Ovary (tissue), 9 donors: ENCODE measurements around the gene FLYWCH2. TPM values are rescaled to one million over a fixed set of nuclear protein-coding genes. Genes with fewer than 3 reads are reported as not detected.

Experiments used
- DNase-seq, 5 donors: peaks; one replicate each; pipeline ENCODE4 v3.0.0-alpha.2; 2019 to 2020
- H3K27ac ChIP-seq, 2 donors: fragments of 200-600 bp; one replicate each; pipeline versions ENCODE4 v1.5.1 to v1.8.0; 2019 to 2022
- H3K27me3 ChIP-seq: fragments of 200-600 bp; one replicate; pipeline ENCODE4 v1.8.0; 2022
- H3K36me3 ChIP-seq: fragments of 200-600 bp; sonication (generic); one replicate; pipeline ENCODE4 v1.5.1; 2019
- H3K4me1 ChIP-seq: one replicate; pipeline ENCODE4 v1.8.1; 2013; ENCODE audit warnings: mild to moderate bottlenecking, moderate library complexity; ENCODE audit not compliant: insufficient read depth
- H3K4me3 ChIP-seq: fragments of 200-600 bp; sonication (generic); one replicate; pipeline ENCODE4 v1.5.1; 2017
- H3K9me3 ChIP-seq, 2 donors: fragments of 200-600 bp in 1 of 2; sonication (generic) in 1 of 2; one replicate each; pipeline versions ENCODE4 v1.5.1 to v1.8.1; 2013 to 2019; ENCODE audit warnings: mild to moderate bottlenecking in 1 of 2, moderate library complexity in 1 of 2
- EP300 ChIP-seq: sonication (generic); formaldehyde crosslinking; IDR thresholded peaks from one replicate; pipeline ENCODE4 v1.6.1; 2017; ENCODE audit warnings: antibody characterized with exemption
- POLR2A ChIP-seq: fragments of 450-650 bp; IDR thresholded peaks from one replicate; pipeline ENCODE4 v1.6.1; 2017; ENCODE audit warnings: antibody characterized with exemption, mild to moderate bottlenecking, moderate library complexity
- WGBS, 3 donors: extraction: QIAGEN DNeasy Blood & Tissue Kit in 1 of 3; methylation state at CpG; one replicate each; pipeline versions ENCODE4 v1.1.5 to v1.1.7; 2013 to 2017; 5-methylcytosine and 5-hydroxymethylcytosine counted together
- intact Hi-C, 4 donors: fragments of 100-400 bp; cut with DNase I; formaldehyde crosslinking; loops; one replicate each; pipeline versions ENCODE4 v1.11.0 to v1.15.1; 2022 to 2023
- polyA plus RNA-seq, 2 donors: library from polyadenylated mRNA; stranded (reverse); fragments of 200-250 nt in 1 of 2; fragments of 350-450 nt in 1 of 2; fragmentation: Illumina TruSeq in 1 of 2; extraction: RNeasy Lipid Tissue Mini Kit (QIAGEN cat#74804) in 1 of 2; gene quantifications; one replicate each; pipeline ENCODE4 v1.2.3, GENCODE V29; 2013 to 2014
- total RNA-seq, 7 donors: library from RNA; depleted of rRNA in 2 of 7; stranded (reverse); fragments of >200 nt in 2 of 7; fragmentation: NEBNext Ultra II Directional in 3 of 7; extraction: Animal tissue kit (Norgen Biotek cat#: 25700) in 3 of 7; gene quantifications; one replicate each; pipeline versions ENCODE4 v1.1.0 to v1.2.4, GENCODE V29; 2016 to 2023
- TF ChIP-seq, protein P1 (sequence below), 3 donors: fragments of 450-650 bp in 2 of 3; fragments of 200-600 bp in 1 of 3; IDR thresholded peaks; one replicate each; pipeline versions ENCODE4 v1.5.1 to v1.8.0; 2016 to 2022; ENCODE audit warnings: antibody characterized with exemption in 3 of 3, mild to moderate bottlenecking in 1 of 3
- donor health status: DM: no; HTN: no; CAD: no; lungs with moderate emphysema.
- donor health status: DM: no; HTN: no; CAD: no.
- donor health status: Bipolar disorder and iron deficiency.
- donor health status: DM: yes; HTN: yes; CAD: no.
- donor health status: DM: no; HTN: no; CAD: no.
- donor health status: DM: yes; HTN: yes; CAD: no.

FLYWCH2 gene
- total and polyA plus RNA-seq, 9 donors = 3.0 to 50.9 (median 30.6) TPM

DNA sequence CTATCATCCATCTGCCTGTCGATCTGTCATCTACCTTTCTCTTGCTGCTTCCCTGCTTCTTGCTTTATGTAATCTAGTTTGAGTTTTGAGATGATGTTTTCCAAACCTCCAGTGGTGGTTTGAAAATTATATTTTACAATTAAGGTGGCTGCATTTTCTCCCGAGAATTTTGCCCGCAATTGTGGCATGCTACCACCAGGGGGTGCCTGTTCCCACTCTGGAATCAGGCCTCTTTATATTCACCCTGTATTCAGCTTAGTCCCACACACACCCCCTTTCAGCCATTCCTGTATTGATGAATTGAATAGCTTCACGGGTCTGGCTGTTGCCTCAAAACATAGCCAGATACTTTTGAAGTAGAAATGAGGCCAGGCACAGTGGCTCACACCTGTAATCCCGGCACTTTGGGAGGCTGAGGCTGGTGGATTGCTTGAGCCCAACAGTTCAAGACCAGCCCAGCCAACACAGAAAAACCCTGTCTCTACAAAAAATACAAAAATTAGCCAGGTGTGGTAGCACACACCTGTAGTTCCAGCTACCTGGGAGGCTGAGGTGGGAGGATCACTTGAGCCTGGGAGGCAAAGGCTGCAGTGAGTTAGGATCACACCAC is 28.2 kb upstream of the FLYWCH2 start:
- Histone ChIP-seq H3K27ac (no peak overlapping the region), H3K36me3 (no peaks in the 10 kb centered on the region), H3K9me3 (no peaks in the 10 kb centered on the region), H3K4me3 (no peak overlapping the region), H3K27me3 (no peaks in the 10 kb centered on the region), H3K4me1 (no peaks in the 10 kb centered on the region)
- TF ChIP-seq POLR2A = no peak
- TF ChIP-seq, protein P1, sequence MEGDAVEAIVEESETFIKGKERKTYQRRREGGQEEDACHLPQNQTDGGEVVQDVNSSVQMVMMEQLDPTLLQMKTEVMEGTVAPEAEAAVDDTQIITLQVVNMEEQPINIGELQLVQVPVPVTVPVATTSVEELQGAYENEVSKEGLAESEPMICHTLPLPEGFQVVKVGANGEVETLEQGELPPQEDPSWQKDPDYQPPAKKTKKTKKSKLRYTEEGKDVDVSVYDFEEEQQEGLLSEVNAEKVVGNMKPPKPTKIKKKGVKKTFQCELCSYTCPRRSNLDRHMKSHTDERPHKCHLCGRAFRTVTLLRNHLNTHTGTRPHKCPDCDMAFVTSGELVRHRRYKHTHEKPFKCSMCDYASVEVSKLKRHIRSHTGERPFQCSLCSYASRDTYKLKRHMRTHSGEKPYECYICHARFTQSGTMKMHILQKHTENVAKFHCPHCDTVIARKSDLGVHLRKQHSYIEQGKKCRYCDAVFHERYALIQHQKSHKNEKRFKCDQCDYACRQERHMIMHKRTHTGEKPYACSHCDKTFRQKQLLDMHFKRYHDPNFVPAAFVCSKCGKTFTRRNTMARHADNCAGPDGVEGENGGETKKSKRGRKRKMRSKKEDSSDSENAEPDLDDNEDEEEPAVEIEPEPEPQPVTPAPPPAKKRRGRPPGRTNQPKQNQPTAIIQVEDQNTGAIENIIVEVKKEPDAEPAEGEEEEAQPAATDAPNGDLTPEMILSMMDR (IDR thresholded peaks at IDR 0.05) = no peak
- TF ChIP-seq EP300 = no peak
- 55 to 60% (median 57%) methylated on average over 5 of the region's 5 CpGs for WGBS, 3 donors
- intact Hi-C loops = no loop called here
- DNase-seq = no peak

DNA sequence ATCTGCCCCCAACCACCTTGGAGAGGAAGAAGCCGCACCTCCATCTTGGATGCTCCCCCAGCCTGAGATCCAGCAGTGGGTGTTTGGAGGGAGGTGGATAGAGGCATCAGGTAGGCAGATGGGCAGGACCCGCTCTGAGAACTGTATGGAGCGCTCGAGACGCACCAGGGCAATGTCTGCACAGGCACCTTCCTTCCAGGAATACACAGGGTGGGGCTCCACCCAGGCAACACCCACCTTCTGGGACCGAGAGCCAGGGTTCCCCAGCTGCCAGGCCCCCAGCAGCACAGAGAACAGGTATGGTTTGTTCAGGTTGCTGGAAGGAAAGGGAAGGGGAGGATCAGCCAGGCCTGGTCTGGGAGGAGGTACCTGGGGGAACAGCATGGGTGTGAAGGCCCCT is 27.5 kb upstream of the FLYWCH2 start:
- no peaks in the 10 kb centered on the region for H3K4me1 ChIP-seq
- no peak overlapping the region for H3K4me3 ChIP-seq
- WGBS, 3 donors = 75 to 85% (median 79%) methylated on average over 6 of the region's 6 CpGs
- no peak for DNase-seq
- TF ChIP-seq POLR2A = no peak
- TF ChIP-seq EP300 = no peak
- TF ChIP-seq, protein P1 (IDR thresholded peaks at IDR 0.05) = no peak
- intact Hi-C loops = no loop called here
- H3K27ac ChIP-seq = no peak overlapping the region
- H3K27me3 ChIP-seq = no peaks in the 10 kb centered on the region
- no peaks in the 10 kb centered on the region for H3K36me3 ChIP-seq
- H3K9me3 ChIP-seq = no peaks in the 10 kb centered on the region

DNA sequence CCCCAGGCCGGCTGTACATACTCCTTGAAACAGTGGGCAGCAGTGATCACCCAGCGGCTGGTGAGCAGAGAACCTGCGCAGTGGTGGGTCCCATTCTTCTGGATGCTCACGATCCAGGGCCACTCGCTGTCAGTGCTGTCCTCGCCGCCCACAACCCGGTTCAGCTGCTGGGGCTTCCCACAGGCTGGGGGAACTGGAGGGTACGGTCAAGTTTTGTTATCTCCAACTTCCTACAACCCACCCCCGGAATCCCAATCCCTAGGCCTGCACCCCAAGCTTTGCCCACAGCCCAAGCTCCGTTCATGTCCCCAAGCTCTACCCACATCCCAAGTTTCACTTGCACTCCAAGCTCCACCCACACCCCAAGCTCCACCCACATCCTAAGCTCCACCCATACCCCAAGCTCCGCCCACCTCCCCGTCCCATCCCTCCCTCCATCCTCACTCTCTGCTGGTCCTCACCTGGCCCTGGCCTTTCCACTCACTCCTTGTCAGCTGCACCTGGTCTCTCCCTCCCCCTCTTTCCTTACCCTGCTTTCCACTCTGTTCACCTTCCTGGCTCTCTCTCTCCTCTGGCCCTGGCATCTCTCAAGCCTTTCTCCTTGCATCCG is 26.8 kb upstream of the FLYWCH2 start:
- Histone ChIP-seq H3K27me3 (no peaks in the 10 kb centered on the region), H3K4me3 (no peak overlapping the region), H3K9me3 (peaks cover 0 to 4% of the 10 kb centered on the region in 2 donors), H3K4me1 (no peaks in the 10 kb centered on the region), H3K36me3 (no peaks in the 10 kb centered on the region), H3K27ac (no peak overlapping the region)
- TF ChIP-seq POLR2A = no peak
- TF ChIP-seq EP300 = no peak
- TF ChIP-seq, protein P1 (IDR thresholded peaks at IDR 0.05) = no peak
- WGBS, 3 donors = 72 to 79% (median 75%) methylated on average over 14 of the region's 14 CpGs
- intact Hi-C loops = no loop called here
- no peak for DNase-seq

DNA sequence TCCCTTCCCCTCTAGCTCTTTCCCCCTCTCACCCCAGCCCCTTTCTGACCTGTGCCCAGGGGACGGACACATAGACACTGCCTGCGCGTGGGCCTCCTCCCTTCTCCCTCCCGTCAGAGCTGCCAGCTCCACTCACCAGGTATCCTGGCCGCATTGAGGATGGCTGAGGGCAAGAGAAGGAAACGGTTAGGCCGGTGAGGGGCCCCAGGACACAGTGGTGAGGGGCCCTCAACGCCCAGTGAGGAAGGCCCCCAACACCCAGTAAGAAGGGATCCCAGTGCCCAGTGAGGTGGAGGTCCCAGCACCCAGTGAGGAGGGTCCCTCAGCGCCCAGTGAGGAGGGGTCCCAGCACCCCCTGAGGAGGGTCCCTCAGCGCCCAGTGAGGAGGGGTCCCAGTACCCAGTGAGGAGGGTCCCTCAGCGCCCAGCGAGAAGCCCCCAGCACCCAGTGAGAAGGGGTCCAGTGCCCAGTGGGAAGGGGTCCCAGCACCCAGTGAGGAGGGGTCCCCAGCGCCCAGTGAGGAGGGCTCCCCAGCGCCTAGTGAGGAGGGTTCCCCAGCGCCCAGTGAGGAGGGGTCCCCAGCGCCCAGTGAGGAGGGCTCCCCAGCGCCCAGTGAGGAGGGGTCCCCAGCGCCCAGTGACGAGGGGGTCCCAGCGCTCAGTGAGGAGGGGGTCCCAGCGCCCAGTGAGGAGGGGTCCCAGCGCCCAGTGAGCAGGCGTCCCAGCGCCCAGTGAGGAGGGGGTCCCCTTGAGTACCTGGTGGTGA is 26.1 kb upstream of the FLYWCH2 start:
- Histone ChIP-seq H3K27ac (no peak overlapping the region), H3K36me3 (no peaks in the 10 kb centered on the region), H3K9me3 (peaks cover 0 to 4% of the 10 kb centered on the region in 2 donors), H3K4me1 (no peaks in the 10 kb centered on the region), H3K4me3 (no peak overlapping the region), H3K27me3 (no peaks in the 10 kb centered on the region)
- TF ChIP-seq POLR2A = no peak
- TF ChIP-seq, protein P1 (IDR thresholded peaks at IDR 0.05) = no peak
- TF ChIP-seq EP300 = no peak
- no peak for DNase-seq
- 76 to 83% (median 82%) methylated on average over 17 to 24 of the region's 24 CpGs for WGBS, 3 donors
- intact Hi-C loops = no loop called here
